ENCODE data around the gene RAD51B.

Gene RAD51B

DNA sequence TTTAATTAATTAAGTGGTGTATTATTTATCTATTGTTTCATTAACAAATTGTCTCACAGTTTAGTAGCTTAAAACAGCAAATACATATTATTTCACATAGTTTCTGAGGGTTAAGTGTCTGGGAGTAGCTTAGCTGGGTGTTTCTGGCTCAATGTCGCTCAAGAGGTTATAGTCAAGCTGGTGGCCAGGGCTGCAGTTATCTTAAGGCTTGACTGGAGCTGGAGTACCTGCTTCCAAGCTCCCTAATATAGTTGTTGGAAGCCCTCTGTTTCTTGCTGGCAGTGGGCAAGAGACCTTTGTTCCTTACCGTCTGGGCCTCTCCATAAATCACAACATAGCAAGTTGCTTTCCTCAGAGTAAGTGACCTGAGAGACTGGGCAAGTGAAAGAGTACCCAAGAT is 66.6 kb downstream of the RAD51B start:
- TF ChIP-seq, protein P1, sequence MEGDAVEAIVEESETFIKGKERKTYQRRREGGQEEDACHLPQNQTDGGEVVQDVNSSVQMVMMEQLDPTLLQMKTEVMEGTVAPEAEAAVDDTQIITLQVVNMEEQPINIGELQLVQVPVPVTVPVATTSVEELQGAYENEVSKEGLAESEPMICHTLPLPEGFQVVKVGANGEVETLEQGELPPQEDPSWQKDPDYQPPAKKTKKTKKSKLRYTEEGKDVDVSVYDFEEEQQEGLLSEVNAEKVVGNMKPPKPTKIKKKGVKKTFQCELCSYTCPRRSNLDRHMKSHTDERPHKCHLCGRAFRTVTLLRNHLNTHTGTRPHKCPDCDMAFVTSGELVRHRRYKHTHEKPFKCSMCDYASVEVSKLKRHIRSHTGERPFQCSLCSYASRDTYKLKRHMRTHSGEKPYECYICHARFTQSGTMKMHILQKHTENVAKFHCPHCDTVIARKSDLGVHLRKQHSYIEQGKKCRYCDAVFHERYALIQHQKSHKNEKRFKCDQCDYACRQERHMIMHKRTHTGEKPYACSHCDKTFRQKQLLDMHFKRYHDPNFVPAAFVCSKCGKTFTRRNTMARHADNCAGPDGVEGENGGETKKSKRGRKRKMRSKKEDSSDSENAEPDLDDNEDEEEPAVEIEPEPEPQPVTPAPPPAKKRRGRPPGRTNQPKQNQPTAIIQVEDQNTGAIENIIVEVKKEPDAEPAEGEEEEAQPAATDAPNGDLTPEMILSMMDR (IDR thresholded peaks at IDR 0.05), result no peak

DNA sequence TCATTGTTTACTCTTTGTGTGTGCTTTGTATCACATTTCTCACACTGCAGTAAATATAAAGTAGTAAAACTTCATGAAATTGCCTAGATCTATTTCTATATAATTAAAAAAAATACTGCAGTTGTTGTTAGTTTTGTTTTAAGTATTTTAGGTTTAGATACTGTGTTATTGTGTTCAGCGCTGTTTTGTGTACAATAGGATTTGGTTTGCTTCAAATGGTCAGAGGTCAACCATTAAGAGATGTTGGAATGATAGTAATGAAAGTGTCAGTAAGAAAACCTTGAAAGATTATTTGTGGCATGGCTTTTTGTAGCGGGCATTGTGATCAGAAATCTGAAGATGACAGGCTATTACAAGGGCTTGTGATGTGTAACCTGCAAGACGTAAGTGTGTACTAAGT is 67.9 kb downstream of the RAD51B start:
- TF ChIP-seq, protein P1 (IDR thresholded peaks at IDR 0.05), result no peak

DNA sequence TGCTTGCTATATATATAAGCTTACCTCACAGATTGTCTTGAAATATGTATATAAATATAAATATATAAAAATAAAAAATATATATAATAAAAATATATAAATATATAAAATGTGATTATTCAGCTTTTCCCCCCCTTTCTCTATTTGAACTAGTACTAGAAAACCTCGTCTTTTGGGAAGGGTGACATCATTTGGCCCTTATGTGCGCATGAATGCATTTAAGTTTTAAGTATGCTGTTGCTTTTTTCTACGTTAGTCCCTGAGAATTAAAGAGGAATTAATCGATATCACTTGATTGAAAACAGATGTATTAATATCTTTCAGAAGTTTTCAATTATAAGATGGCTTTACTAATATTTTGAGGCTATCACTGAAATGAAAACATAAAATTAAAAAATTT is 69.9 kb downstream of the RAD51B start:
- TF ChIP-seq, protein P1 (IDR thresholded peaks at IDR 0.05), result no peak

DNA sequence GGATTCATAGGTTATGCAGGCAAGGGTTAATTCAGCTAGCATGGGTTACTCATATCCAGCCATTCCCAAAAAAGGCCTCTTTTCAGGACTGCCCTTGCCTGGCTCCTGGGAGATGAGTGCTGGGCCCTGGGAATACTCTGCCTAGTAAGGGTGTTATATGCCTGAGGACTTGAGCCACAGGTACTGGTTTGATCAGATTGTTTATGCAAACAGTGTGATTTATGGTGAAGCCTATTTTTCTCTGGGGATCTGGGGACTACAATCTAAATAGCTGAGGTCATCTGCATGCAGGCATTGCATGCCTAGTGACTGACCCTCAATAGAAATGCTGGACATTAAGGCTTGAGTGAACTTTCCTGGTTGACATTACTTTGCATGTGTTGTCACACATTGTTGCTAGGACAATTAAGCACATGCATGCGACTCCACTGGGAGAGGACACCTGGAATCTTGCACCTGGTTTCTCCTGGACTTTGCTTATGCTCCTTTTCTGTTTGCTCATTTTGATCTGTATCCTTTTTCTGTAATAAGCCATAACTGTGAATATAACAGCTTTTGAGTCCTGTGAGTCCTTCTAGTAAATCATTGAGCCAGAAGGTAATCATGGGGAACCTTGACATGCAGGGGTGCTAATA is 73.0 kb downstream of the RAD51B start:
- TF ChIP-seq, protein P1 (IDR thresholded peaks at IDR 0.05), result no peak

DNA sequence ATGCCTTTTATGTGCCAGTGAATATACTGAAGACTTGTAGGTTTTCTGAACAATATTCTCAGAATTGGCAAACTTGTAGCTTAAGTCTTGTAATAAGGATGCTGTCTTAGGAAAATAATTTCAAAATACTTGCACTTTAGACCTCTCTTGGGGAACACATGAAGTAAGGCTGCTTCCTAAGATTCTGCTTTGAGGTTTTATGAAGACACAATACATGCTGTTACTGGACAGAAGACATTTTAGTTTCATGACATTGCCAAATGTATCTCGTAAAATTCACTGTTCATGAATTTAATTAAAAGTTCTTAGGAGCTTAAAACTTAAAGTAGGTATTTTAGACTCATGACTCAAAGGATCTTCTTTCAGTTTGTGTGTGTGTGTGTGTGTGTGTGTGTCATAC is 80.7 kb downstream of the RAD51B start:
- TF ChIP-seq, protein P1 (IDR thresholded peaks at IDR 0.05), result no peak

DNA sequence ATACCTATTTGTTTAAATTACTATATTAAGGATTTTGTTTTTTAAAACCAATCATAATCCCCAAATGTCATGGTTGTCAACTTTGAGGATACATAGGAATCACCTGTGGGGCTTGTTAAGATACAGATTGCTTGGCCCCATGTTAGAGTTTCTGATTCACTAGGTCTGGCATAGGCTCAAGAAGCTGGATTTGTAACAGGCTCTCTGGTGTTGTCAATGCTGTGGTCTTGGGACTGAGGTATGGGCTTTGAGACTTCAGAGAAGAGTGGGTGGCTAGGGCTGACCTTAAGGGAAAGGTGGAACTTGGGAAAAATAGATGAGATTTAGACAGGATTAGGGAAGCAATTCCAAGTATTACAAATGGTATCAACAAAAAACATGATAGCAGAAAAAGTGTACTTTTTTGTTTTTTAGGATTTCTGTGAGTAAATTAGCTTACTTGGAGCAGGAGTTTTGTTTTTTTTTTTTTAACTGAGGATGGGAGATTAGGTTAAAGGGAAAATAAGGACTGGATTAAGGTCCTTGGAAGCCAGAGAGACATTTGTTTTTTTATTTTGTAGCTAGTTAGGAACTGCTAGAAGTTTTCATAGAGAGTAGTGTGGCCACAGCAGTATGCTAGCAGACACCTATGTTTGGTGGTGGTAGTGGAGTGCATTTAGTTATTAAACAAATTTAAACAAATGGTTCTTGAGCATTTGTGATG is 88.6 kb downstream of the RAD51B start:
- TF ChIP-seq, protein P1 (IDR thresholded peaks at IDR 0.05), result no peak

DNA sequence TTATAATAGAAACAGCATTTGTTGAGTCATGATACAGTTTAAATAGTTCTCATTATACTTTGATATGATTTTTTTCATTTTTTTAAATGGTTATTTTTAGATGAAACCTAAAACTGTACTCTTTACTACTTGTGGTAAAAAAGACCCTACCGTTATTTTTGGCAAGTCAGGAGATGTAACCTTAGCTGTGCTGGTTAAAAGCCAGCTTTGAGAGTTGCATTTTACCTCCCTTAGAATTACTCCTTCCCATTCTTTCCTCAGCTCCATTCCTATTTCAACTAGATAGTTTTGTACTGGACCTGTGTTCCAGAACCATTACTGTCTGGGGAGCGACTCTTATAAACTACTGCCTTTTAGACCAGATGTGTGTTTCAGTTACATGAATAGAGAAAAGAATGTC is 92.0 kb downstream of the RAD51B start:
- TF ChIP-seq, protein P1 (IDR thresholded peaks at IDR 0.05), result no peak
